Astrocyte (in vitro differentiated cells and primary cell): Measurements from ENCODE around the gene RIBC2.

Experiments
- CTCF ChIP-seq: IDR thresholded peaks from 2 replicates; pipeline ENCODE4 v1.5.1; 2011; ENCODE audit warnings: low read depth, mild to moderate bottlenecking, inconsistent platforms, low read length, moderate library complexity; ENCODE audit not compliant: insufficient read depth
- EZH2 ChIP-seq: IDR thresholded peaks from 2 replicates; pipeline ENCODE4 v1.6.1; 2012; ENCODE audit warnings: mild to moderate bottlenecking, low read length, inconsistent platforms; ENCODE audit not compliant: insufficient read depth

GRCh38 chr22:45475851-45476514 lies 62.5 kb downstream of the RIBC2 start:
- TF ChIP-seq CTCF (no peak), EZH2 (no peak)
